ENCODE measurements around the gene DNMT3B. TPM values are rescaled to one million over a fixed set of nuclear protein-coding genes. Genes with fewer than 3 reads are reported as not detected.

Gene DNMT3B
- total RNA-seq, 2 donors from 2014 or later: 0.30 to 0.34 TPM

DNA sequence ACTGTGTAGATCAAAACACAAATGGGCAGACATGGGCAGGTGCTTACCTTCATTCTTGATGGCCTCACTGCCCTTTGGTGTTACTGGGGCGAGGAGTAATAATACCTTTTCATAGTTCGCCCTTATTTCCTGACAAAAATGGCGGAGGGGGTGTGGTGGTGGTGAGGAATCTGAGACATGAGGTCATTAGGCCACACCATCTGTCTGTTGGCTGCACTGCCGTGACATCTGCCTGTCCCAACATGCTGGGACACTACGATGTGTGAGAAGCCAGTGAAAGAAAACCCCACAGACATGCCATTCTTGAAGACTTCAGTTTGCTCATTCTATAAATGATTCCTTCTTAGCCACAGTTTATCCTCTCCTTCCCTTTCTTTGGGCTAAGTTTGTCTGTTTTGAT, 44.2 kb downstream of the DNMT3B start:
- Mint-ChIP-seq H3K27me3 (no peaks in the 10 kb centered on the region), H3K36me3 (ENCODE audit: low read depth) (peaks cover 4% of the 10 kb centered on the region), H3K4me1 (peaks cover 11% of the 10 kb centered on the region), H3K27ac (no peak overlapping the region), H3K4me3 (no peak overlapping the region)
- H3K9me3 ChIP-seq (ENCODE audit: control insufficient read depth, low read length, poor library complexity, severe bottlenecking): no peaks in the 10 kb centered on the region
- DNase-seq (no peak), ATAC-seq (no peak)

GRCh38 chr20:32807706-32808105, 45.5 kb downstream of the DNMT3B start:
- no peak overlapping the region for H3K27ac Mint-ChIP-seq
- no peak for ATAC-seq
- no peaks in the 10 kb centered on the region for H3K9me3 ChIP-seq (ENCODE audit: control insufficient read depth, low read length, poor library complexity, severe bottlenecking)
- no peak overlapping the region for H3K4me3 Mint-ChIP-seq
- no peaks in the 10 kb centered on the region for H3K27me3 Mint-ChIP-seq
- H3K36me3 Mint-ChIP-seq (ENCODE audit: low read depth): peaks cover 4% of the 10 kb centered on the region
- peaks cover 11% of the 10 kb centered on the region for H3K4me1 Mint-ChIP-seq
- no peak for DNase-seq

DNA sequence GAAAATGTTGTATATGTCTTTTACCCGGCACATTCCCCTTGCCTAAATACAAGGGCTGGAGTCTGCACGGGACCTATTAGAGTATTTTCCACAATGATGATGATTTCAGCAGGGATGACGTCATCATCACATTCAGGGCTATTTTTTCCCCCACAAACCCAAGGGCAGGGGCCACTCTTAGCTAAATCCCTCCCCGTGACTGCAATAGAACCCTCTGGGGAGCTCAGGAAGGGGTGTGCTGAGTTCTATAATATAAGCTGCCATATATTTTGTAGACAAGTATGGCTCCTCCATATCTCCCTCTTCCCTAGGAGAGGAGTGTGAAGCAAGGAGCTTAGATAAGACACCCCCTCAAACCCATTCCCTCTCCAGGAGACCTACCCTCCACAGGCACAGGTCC, 46.3 kb downstream of the DNMT3B start:
- Mint-ChIP-seq H3K4me3 (no peak overlapping the region), H3K4me1 (peaks cover 9% of the 10 kb centered on the region), H3K27me3 (no peaks in the 10 kb centered on the region), H3K27ac (no peak overlapping the region), H3K36me3 (ENCODE audit: low read depth) (peaks cover 4% of the 10 kb centered on the region)
- no peaks in the 10 kb centered on the region for H3K9me3 ChIP-seq (ENCODE audit: control insufficient read depth, low read length, poor library complexity, severe bottlenecking)
- DNase-seq (no peak), ATAC-seq (no peak)

DNA sequence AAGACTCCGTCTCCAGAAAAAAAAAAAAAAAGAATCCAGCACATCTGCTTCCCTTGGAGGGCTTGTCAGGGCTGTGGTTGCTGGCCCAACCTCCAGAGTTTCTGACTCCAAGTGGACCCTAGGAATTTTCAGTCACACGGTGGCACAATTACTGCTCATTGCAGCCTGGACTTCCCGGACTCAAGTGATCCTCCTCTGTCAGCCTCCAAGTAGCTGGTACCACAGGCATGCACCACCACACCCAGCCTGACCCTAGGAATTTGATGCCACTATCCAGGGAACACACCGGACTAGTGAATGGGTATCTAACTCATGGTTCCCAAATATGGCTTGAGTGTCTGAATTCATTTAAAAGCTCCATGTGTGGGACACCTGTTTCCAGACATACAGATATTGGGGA, 47.7 kb downstream of the DNMT3B start:
- H3K27me3 Mint-ChIP-seq: no peaks in the 10 kb centered on the region
- H3K4me3 Mint-ChIP-seq: no peak overlapping the region
- no peaks in the 10 kb centered on the region for H3K9me3 ChIP-seq (ENCODE audit: control insufficient read depth, low read length, poor library complexity, severe bottlenecking)
- peaks cover 4% of the 10 kb centered on the region for H3K4me1 Mint-ChIP-seq
- no peak for ATAC-seq
- no peak for DNase-seq
- H3K36me3 Mint-ChIP-seq (ENCODE audit: low read depth): peaks cover 4% of the 10 kb centered on the region
- no peak overlapping the region for H3K27ac Mint-ChIP-seq

DNA sequence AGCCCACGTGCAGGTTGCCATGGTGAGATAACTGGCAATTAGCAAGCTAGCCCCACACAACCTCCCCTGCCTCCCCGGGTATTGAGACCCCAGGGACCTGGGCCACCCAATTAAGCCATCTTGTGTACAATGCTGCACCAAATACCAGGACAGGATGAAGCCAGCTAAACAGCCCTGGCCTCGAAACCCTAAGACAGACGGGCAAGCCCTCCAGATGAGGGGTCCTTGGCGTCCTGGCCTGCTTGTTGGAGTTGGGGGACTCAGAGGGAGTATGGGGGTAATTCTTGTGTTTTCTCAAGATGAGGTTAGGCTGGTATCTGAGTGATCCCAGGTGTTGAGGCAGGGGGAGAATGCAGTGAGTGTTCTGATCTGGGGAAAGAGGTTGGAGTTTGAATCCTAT, 48.8 kb downstream of the DNMT3B start:
- H3K36me3 Mint-ChIP-seq (ENCODE audit: low read depth): peaks cover 3% of the 10 kb centered on the region
- no peak for ATAC-seq
- no peaks in the 10 kb centered on the region for H3K9me3 ChIP-seq (ENCODE audit: control insufficient read depth, low read length, poor library complexity, severe bottlenecking)
- no peak overlapping the region for H3K4me3 Mint-ChIP-seq
- H3K27ac Mint-ChIP-seq: peak overlapping the region; percentile 9
- no peak for DNase-seq
- H3K4me1 Mint-ChIP-seq: peaks cover 4% of the 10 kb centered on the region
- no peaks in the 10 kb centered on the region for H3K27me3 Mint-ChIP-seq

DNA sequence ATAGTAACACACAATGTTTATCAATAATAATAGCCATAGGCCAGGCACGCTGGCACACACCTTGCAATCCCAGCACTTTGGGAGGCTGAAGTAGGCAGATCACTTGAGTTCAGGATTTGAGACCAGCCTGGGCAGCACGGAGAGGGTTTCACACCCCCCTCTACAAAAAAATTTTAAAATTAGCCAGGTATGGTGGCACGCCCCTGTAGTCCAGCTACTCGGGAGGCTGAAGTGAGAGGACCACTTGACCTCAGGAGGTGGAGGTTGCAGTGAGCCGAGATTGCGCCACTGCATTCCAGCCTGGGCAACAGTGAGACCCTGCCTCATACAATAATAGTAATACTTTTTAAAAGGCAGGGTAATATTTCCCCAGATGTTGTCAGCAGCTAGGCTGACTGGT, 49.7 kb downstream of the DNMT3B start:
- no peaks in the 10 kb centered on the region for H3K27me3 Mint-ChIP-seq
- H3K27ac Mint-ChIP-seq: peak overlapping the region; percentile 9
- no peak overlapping the region for H3K4me3 Mint-ChIP-seq
- DNase-seq (no peak), ATAC-seq (no peak)
- peaks cover 2% of the 10 kb centered on the region for H3K4me1 Mint-ChIP-seq
- H3K36me3 Mint-ChIP-seq (ENCODE audit: low read depth): no peaks in the 10 kb centered on the region
- H3K9me3 ChIP-seq (ENCODE audit: control insufficient read depth, low read length, poor library complexity, severe bottlenecking): no peaks in the 10 kb centered on the region

DNA sequence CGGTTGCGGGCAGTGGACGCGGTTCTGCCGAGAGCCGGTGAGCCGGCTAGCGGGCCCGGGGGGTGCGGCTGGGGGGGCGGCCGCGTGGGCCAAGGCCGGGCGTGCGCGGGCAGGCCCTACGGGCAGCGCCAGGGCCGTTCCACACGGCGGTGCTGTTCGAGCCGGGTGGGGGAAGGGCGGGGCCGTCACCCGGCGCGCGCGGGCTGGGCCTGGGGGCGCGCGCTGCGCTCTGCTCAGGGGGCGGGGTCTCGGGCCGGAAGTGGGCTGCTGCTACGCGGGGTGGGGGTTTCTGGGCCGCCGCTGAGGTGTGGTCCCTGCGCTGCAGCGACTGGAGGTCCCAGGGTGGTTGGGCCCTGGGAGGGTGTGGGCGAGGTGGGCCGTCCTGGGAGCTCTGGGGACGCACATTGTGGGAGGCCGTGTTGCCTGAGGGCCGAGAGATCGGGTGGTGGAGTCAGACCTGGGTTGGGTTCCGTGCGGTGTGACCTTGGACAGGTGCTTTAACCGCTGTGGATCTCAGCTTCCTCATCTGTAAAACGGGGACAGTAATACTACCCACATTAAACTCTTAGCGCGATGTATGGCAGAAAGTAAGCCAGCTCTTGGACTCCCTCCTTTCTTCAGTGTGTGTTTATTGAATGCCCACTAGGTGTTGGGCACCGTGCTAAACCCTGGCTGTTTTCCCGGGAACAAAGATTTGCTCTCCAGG, 58.0 kb downstream of the DNMT3B start:
- DNase-seq: peak in 1 of 3 donors; percentile 89
- Mint-ChIP-seq H3K27ac (peak overlapping the region; percentile 94), H3K36me3 (ENCODE audit: low read depth) (no peaks in the 10 kb centered on the region), H3K27me3 (no peaks in the 10 kb centered on the region), H3K4me1 (peaks cover 37% of the 10 kb centered on the region), H3K4me3 (peak overlapping the region; percentile 95)
- H3K9me3 ChIP-seq (ENCODE audit: control insufficient read depth, low read length, poor library complexity, severe bottlenecking): no peaks in the 10 kb centered on the region
- peak; percentile 77 for ATAC-seq

- Mint-ChIP-seq H3K4me3 (peak overlapping the region; percentile 95), H3K4me1 (peaks cover 40% of the 10 kb centered on the region), H3K27ac (peak overlapping the region; percentile 94), H3K27me3 (no peaks in the 10 kb centered on the region), H3K36me3 (ENCODE audit: low read depth) (no peaks in the 10 kb centered on the region)
- no peak for ATAC-seq
- H3K9me3 ChIP-seq (ENCODE audit: control insufficient read depth, low read length, poor library complexity, severe bottlenecking): no peaks in the 10 kb centered on the region
- no peak for DNase-seq
Measured at GRCh38 chr20:32820698-32821377, 58.7 kb downstream of the DNMT3B start.

GRCh38 chr20:32822225-32822624, 60.0 kb downstream of the DNMT3B start:
- H3K4me1 Mint-ChIP-seq: peaks cover 43% of the 10 kb centered on the region
- H3K4me3 Mint-ChIP-seq: peak overlapping the region; percentile 95
- peak overlapping the region; percentile 86 for H3K27ac Mint-ChIP-seq

DNA sequence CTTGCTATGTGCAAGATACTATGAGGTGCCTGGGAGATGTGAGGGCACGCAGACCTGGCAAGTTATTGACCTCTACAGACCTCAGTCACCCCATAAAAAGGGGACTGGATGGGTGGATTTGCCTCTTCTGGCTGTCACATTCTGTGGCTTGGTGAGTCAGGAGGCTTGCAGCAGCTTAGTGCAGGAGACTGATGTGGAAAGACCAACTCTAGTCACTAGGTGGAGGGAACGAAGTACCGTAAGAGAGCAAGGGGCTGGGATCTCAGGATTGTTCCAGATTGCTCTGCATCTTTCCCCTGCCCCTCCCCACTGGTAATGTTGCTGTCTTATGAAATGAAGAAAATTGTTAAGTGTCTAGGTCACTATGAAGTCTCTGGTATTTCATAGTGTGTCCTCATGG, 60.9 kb downstream of the DNMT3B start:
- H3K27ac Mint-ChIP-seq: peak overlapping the region; percentile 86
- peaks cover 3% of the 10 kb centered on the region for H3K36me3 Mint-ChIP-seq (ENCODE audit: low read depth)
- ATAC-seq (no peak), DNase-seq (no peak)
- no peaks in the 10 kb centered on the region for H3K9me3 ChIP-seq (ENCODE audit: control insufficient read depth, low read length, poor library complexity, severe bottlenecking)
- H3K4me1 Mint-ChIP-seq: peaks cover 47% of the 10 kb centered on the region
- H3K27me3 Mint-ChIP-seq: no peaks in the 10 kb centered on the region
- H3K4me3 Mint-ChIP-seq: peak overlapping the region; percentile 68

More at GRCh38 chr20:32822225-32822624, 60.0 kb downstream of the DNMT3B start:
- no peak for ATAC-seq
- no peaks in the 10 kb centered on the region for H3K9me3 ChIP-seq (ENCODE audit: control insufficient read depth, low read length, poor library complexity, severe bottlenecking)
- Mint-ChIP-seq H3K36me3 (ENCODE audit: low read depth) (no peaks in the 10 kb centered on the region), H3K27me3 (no peaks in the 10 kb centered on the region)
- DNase-seq: no peak

DNA sequence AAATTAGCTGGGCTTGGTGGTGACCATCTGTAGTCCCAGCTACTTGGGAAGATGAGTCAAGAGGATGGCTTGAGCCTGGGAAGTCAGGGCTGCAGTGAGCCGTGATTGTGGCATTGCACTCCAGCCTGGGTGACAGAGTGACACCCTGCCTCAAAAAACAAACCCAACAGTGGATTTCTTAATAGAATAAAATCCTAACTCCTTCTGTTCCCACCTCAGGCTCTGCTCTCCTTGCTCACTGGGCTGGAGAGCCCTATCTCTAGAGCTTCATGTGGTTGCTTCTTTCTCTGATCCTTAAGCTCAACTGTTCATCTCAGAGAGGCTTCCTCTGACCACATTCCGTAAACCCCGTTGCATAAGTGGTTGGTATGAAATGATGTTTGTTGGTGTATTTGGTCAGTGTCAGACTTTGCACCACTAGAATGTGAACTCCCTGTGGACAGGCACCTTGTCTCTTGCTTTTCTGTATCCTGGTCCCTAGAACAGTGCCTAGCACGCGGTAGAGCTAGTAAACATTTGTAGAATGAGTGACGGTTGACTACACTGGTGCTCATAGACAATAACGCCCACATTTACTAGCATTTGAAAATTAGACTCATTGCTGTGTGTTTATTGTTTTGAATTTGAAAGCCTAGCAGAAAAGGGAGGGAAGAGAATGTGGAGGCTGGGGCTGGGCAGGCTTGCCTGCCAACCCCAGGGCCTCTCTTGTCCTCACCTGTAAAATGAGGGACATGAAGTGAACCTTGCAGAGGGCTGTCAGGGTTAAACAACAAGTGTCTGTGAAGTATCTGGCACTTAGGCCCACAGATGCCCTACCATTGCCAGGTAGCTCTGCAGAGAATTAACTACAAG, 61.8 kb downstream of the DNMT3B start:
- Mint-ChIP-seq H3K36me3 (ENCODE audit: low read depth) (peaks cover 4% of the 10 kb centered on the region), H3K27me3 (no peaks in the 10 kb centered on the region), H3K27ac (peak overlapping the region; percentile 86), H3K4me3 (peak overlapping the region; percentile 68), H3K4me1 (peaks cover 51% of the 10 kb centered on the region)
- H3K9me3 ChIP-seq (ENCODE audit: control insufficient read depth, low read length, poor library complexity, severe bottlenecking): no peaks in the 10 kb centered on the region
- DNase-seq (no peak), ATAC-seq (no peak)

DNA sequence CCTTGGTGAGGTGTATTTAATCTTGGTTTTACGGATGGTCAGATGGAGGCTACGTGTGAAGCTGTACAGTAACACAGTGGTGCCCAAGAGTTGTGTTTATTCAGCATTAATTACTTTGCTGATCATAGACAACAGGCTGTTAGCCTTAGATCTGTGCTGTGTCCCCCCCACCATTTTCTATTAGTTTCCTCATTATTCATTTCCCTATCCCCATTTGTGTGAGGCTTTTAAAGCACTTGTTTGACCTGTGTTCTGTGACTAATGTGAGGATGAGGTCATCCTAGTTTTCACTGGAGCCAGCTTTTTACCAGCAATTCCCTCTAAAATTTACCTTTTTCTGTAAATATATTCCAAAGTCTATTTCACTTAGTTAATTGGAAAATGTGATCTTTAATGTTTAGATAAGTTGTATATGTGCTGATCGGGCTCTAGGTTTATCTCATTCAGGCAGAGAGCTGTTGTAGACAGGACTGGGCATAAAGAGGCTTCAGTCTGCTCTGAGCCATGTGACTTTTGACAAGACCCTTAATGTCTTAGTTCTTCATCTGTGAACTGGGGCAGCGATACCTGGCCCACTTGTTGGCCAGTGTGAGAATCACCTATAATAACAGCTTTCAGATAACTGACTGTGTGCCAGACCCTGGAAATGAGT, 66.0 kb downstream of the DNMT3B start:
- no peak for ATAC-seq
- peaks cover 6% of the 10 kb centered on the region for H3K36me3 Mint-ChIP-seq (ENCODE audit: low read depth)
- H3K27me3 Mint-ChIP-seq: no peaks in the 10 kb centered on the region
- peaks cover 44% of the 10 kb centered on the region for H3K4me1 Mint-ChIP-seq
- DNase-seq: no peak
- peak overlapping the region; percentile 14 for H3K27ac Mint-ChIP-seq
- H3K4me3 Mint-ChIP-seq: no peak overlapping the region
- H3K9me3 ChIP-seq (ENCODE audit: control insufficient read depth, low read length, poor library complexity, severe bottlenecking): no peaks in the 10 kb centered on the region
